Measurements from ENCODE around the gene APPL2. TPM values are rescaled to one million over a fixed set of nuclear protein-coding genes. Genes with fewer than 3 reads are reported as not detected.

APPL2 gene
- polyA plus RNA-seq, 1 donor from 2014 or later, result 47.0 TPM

DNA sequence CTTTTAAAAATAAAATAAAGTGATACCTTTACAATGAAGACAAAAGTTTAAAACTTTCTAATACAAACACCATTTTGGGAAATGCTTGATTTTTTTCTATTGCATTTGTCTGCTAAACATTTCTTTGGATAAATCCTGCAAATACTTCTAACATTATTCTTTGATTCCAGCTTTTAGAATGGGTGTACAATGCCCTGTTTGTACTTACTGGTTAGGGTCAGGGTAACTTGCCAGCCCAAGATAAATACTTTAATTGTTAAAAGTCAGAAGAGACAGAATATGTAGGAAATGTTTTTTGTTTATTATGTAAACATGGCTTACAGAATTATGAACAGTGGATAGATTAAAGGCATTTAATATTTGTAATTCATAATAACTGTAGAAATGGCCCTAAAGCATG lies 68.0 kb downstream of the APPL2 start:
- Histone ChIP-seq H3K9me3 (ENCODE audit: low read length) (no peaks in the 10 kb centered on the region), H2AFZ (ENCODE audit: low read depth, low read length) (no peak overlapping the region), H3K9me2 (ENCODE audit: insufficient read depth, low read length) (no peaks in the 10 kb centered on the region), H4K20me1 (ENCODE audit: insufficient read depth) (no peaks in the 10 kb centered on the region), H3F3A (ENCODE audit: insufficient read depth, low read length, poor library complexity, severe bottlenecking) (no peaks in the 10 kb centered on the region), H3K4me3 (ENCODE audit: low read length) (no peak overlapping the region), H3K79me2 (replicated peaks; ENCODE audit: insufficient read depth, low read length) (no peaks in the 10 kb centered on the region), H3K4me2 (ENCODE audit: low read length) (no peak overlapping the region), H3K27ac (ENCODE audit: low read length) (no peak overlapping the region), H3K27me3 (ENCODE audit: insufficient read depth, low read depth, low read length) (no peaks in the 10 kb centered on the region), H3K9ac (ENCODE audit: low read length) (no peak overlapping the region), H3K36me3 (ENCODE audit: insufficient read depth, low read length) (peaks cover 6% of the 10 kb centered on the region)
- TF ChIP-seq EP300 (conservative IDR thresholded peaks at IDR 0.05; ENCODE audit: poor library complexity, severe bottlenecking) (no peak), POLR2AphosphoS5 (IDR thresholded peaks at IDR 0.05) (no peak)

DNA sequence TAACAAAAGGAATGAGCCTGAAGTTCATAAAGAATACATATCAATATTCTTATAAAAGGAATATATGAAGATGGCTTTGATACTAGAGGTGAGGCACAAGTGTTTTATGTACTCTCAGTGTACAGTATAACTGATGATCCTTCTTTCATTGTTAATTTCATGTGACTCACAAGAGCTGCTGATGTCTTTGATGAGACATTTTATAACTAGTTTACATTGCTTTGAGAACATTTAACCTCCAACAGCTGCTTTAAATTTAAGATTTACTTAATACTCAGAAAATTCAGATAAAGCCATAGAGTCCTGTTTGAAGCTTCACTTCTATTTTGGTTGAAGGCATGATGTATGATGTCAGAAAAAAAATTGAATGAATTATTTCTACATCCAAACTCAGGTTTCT lies 68.6 kb downstream of the APPL2 start:
- H3K36me3 ChIP-seq (ENCODE audit: insufficient read depth, low read length), result peaks cover 6% of the 10 kb centered on the region
- H3K4me2 ChIP-seq (ENCODE audit: low read length), result no peak overlapping the region
- no peak overlapping the region for H2AFZ ChIP-seq (ENCODE audit: low read depth, low read length)
- no peaks in the 10 kb centered on the region for H3K9me2 ChIP-seq (ENCODE audit: insufficient read depth, low read length)
- no peaks in the 10 kb centered on the region for H3K9me3 ChIP-seq (ENCODE audit: low read length)
- H4K20me1 ChIP-seq (ENCODE audit: insufficient read depth), result no peaks in the 10 kb centered on the region
- H3K9ac ChIP-seq (ENCODE audit: low read length), result no peak overlapping the region
- H3F3A ChIP-seq (ENCODE audit: insufficient read depth, low read length, poor library complexity, severe bottlenecking), result no peaks in the 10 kb centered on the region
- H3K4me3 ChIP-seq (ENCODE audit: low read length), result no peak overlapping the region
- TF ChIP-seq, protein P1, sequence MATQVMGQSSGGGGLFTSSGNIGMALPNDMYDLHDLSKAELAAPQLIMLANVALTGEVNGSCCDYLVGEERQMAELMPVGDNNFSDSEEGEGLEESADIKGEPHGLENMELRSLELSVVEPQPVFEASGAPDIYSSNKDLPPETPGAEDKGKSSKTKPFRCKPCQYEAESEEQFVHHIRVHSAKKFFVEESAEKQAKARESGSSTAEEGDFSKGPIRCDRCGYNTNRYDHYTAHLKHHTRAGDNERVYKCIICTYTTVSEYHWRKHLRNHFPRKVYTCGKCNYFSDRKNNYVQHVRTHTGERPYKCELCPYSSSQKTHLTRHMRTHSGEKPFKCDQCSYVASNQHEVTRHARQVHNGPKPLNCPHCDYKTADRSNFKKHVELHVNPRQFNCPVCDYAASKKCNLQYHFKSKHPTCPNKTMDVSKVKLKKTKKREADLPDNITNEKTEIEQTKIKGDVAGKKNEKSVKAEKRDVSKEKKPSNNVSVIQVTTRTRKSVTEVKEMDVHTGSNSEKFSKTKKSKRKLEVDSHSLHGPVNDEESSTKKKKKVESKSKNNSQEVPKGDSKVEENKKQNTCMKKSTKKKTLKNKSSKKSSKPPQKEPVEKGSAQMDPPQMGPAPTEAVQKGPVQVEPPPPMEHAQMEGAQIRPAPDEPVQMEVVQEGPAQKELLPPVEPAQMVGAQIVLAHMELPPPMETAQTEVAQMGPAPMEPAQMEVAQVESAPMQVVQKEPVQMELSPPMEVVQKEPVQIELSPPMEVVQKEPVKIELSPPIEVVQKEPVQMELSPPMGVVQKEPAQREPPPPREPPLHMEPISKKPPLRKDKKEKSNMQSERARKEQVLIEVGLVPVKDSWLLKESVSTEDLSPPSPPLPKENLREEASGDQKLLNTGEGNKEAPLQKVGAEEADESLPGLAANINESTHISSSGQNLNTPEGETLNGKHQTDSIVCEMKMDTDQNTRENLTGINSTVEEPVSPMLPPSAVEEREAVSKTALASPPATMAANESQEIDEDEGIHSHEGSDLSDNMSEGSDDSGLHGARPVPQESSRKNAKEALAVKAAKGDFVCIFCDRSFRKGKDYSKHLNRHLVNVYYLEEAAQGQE (IDR thresholded peaks at IDR 0.05; ENCODE audit: borderline replicate concordance), result no peak
- TF ChIP-seq RAD21 (conservative IDR thresholded peaks at IDR 0.05) (no peak), POLR2AphosphoS5 (IDR thresholded peaks at IDR 0.05) (no peak), SMC3 (conservative IDR thresholded peaks at IDR 0.05; ENCODE audit: poor library complexity) (no peak)
- TF ChIP-seq, protein P2, sequence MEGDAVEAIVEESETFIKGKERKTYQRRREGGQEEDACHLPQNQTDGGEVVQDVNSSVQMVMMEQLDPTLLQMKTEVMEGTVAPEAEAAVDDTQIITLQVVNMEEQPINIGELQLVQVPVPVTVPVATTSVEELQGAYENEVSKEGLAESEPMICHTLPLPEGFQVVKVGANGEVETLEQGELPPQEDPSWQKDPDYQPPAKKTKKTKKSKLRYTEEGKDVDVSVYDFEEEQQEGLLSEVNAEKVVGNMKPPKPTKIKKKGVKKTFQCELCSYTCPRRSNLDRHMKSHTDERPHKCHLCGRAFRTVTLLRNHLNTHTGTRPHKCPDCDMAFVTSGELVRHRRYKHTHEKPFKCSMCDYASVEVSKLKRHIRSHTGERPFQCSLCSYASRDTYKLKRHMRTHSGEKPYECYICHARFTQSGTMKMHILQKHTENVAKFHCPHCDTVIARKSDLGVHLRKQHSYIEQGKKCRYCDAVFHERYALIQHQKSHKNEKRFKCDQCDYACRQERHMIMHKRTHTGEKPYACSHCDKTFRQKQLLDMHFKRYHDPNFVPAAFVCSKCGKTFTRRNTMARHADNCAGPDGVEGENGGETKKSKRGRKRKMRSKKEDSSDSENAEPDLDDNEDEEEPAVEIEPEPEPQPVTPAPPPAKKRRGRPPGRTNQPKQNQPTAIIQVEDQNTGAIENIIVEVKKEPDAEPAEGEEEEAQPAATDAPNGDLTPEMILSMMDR (IDR thresholded peaks at IDR 0.05; ENCODE audit: poor library complexity, severe bottlenecking), result no peak
- no peaks in the 10 kb centered on the region for H3K79me2 ChIP-seq (replicated peaks; ENCODE audit: insufficient read depth, low read length)
- H3K27ac ChIP-seq (ENCODE audit: low read length), result no peak overlapping the region
- H3K27me3 ChIP-seq (ENCODE audit: insufficient read depth, low read depth, low read length), result no peaks in the 10 kb centered on the region

DNA sequence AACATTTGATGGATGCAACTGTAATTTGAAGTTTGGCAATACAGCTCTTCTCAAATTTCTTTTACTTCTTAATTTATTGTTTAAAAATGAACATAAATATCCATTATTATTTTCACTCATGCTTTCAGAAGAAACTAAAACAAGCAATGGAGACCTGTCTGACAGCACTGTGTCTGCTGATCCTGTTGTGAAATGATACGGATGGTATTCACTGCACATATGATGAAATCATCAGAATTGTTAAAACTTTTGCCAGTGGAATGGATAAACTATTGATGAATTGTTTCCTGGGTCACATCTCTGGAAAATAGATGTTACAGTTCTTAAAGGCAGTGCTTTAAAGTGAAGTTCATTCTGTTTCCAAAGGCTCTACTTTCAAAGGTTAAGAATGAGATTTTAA lies 69.2 kb downstream of the APPL2 start:
- no peak overlapping the region for H3K4me3 ChIP-seq (ENCODE audit: low read length)
- H3K4me2 ChIP-seq (ENCODE audit: low read length), result no peak overlapping the region
- no peaks in the 10 kb centered on the region for H3K27me3 ChIP-seq (ENCODE audit: insufficient read depth, low read depth, low read length)
- no peak overlapping the region for H3K27ac ChIP-seq (ENCODE audit: low read length)
- no peak overlapping the region for H2AFZ ChIP-seq (ENCODE audit: low read depth, low read length)
- H3F3A ChIP-seq (ENCODE audit: insufficient read depth, low read length, poor library complexity, severe bottlenecking), result no peaks in the 10 kb centered on the region
- no peak for TF ChIP-seq SMC3 (conservative IDR thresholded peaks at IDR 0.05; ENCODE audit: poor library complexity)
- TF ChIP-seq, protein P1 (IDR thresholded peaks at IDR 0.05; ENCODE audit: borderline replicate concordance), result no peak
- TF ChIP-seq, protein P2 (IDR thresholded peaks at IDR 0.05; ENCODE audit: poor library complexity, severe bottlenecking), result no peak
- no peak for TF ChIP-seq EZH2 (IDR thresholded peaks at IDR 0.05; ENCODE audit: borderline replicate concordance, insufficient read depth, low read length, poor library complexity, severe bottlenecking)
- TF ChIP-seq RAD21 (conservative IDR thresholded peaks at IDR 0.05), result no peak
- no peak for TF ChIP-seq POLR2AphosphoS5 (IDR thresholded peaks at IDR 0.05)
- no peak for TF ChIP-seq TAF1 (IDR thresholded peaks at IDR 0.05; ENCODE audit: low read depth)
- no peak for TF ChIP-seq MXI1 (conservative IDR thresholded peaks at IDR 0.05; ENCODE audit: poor library complexity, severe bottlenecking)
- no peak for TF ChIP-seq EP300 (conservative IDR thresholded peaks at IDR 0.05; ENCODE audit: poor library complexity, severe bottlenecking)
- H4K20me1 ChIP-seq (ENCODE audit: insufficient read depth), result no peaks in the 10 kb centered on the region
- H3K79me2 ChIP-seq (replicated peaks; ENCODE audit: insufficient read depth, low read length), result no peaks in the 10 kb centered on the region
- H3K9me3 ChIP-seq (ENCODE audit: low read length), result no peaks in the 10 kb centered on the region
- H3K36me3 ChIP-seq (ENCODE audit: insufficient read depth, low read length), result peaks cover 6% of the 10 kb centered on the region
- H3K9ac ChIP-seq (ENCODE audit: low read length), result no peak overlapping the region
- H3K9me2 ChIP-seq (ENCODE audit: insufficient read depth, low read length), result no peaks in the 10 kb centered on the region
